ENCODE data around the gene RAC3.

- no peak for TF ChIP-seq CTCF (IDR thresholded peaks at IDR 0.05; ENCODE audit: borderline replicate concordance, extremely low read depth, low read length, poor library complexity, severe bottlenecking)
- TF ChIP-seq EZH2 (IDR thresholded peaks at IDR 0.05; ENCODE audit: borderline replicate concordance, low read depth, low read length, severe bottlenecking) = no peak
These were observed 12.0 kb downstream of the RAC3 start for GRCh38 chr17:82043507-82043906.

All from DND-41 (cell line).